SK-N-SH (cell line): ENCODE results near the gene MTG1. TPM values are rescaled to one million over a fixed set of nuclear protein-coding genes. Genes with fewer than 3 reads are reported as not detected.

Experiments
- CTCF ChIA-PET: fragments of 300-600, 350-600 bp; formaldehyde crosslinking; extraction: SDS; loops from one replicate; lab custom pipeline; 2021; lab: Yijun Ruan, JAX
- POLR2A ChIA-PET: fragments of 350-600 bp; sonication (Branson Sonifier 250); formaldehyde crosslinking; extraction: SDS; loops from one replicate; lab custom pipeline; 2020; ENCODE audit warnings: antibody characterized with exemption, inconsistent platforms; lab: Yijun Ruan, JAX
- DNase-seq: peaks from one replicate; pipeline ENCODE4 v3.0.0; 2012
- H2AFZ ChIP-seq: fragments of 200-600 bp; sonication (generic); 2 replicates; pipeline ENCODE4 v1.8.1; 2016; ENCODE audit warnings: antibody characterized with exemption, mild to moderate bottlenecking, low read depth
- H3F3A ChIP-seq: fragments of 200-600 bp; sonication (generic); replicated peaks from 2 replicates; pipeline ENCODE3; 2016; ENCODE audit warnings: antibody characterized with exemption, mild to moderate bottlenecking; ENCODE audit not compliant: insufficient read depth
- H3K27ac ChIP-seq, 2 experiments: fragments of 200-500 bp in 1 of 2; fragments of 200-600 bp in 1 of 2; sonication (Bioruptor generic) in 1 of 2; sonication (generic), shearing (Covaris generic) in 1 of 2; 2 replicates each; pipeline versions ENCODE4 v1.5.1 to v1.6.1; 2014 to 2016; ENCODE audit warnings: low read depth in 2 of 2, inconsistent platforms in 1 of 2, low read length in 1 of 2, mild to moderate bottlenecking in 1 of 2, mixed read lengths in 1 of 2
- H3K27me3 ChIP-seq: fragments of 200-600 bp; sonication (generic), shearing (Covaris generic); 2 replicates; pipeline ENCODE4 v1.6.1; 2016; ENCODE audit warnings: mixed run types; ENCODE audit not compliant: insufficient read depth
- H3K36me3 ChIP-seq, 2 experiments: fragments of 200-500 bp in 1 of 2; fragments of 200-600 bp in 1 of 2; sonication (Bioruptor generic) in 1 of 2; sonication (generic) in 1 of 2; replicated peaks in 1 of 2; 2 replicates each; pipeline versions ENCODE3 to v1.5.1; 2014 to 2016; ENCODE audit warnings: low read length in 1 of 2, mild to moderate bottlenecking in 1 of 2; ENCODE audit not compliant: insufficient read depth in 2 of 2, control insufficient read depth in 1 of 2
- H3K4me1 ChIP-seq, 2 experiments: fragments of 200-500 bp in 1 of 2; fragments of 200-600 bp in 1 of 2; sonication (Bioruptor generic) in 1 of 2; sonication (generic), shearing (Covaris generic) in 1 of 2; 2 replicates each; pipeline versions ENCODE4 v1.5.1 to v1.6.1; 2014 to 2016; ENCODE audit warnings: low read depth in 1 of 2, low read length in 1 of 2, mixed run types in 1 of 2; ENCODE audit not compliant: insufficient read depth in 2 of 2, control insufficient read depth in 1 of 2
- H3K4me2 ChIP-seq: fragments of 200-600 bp; sonication (generic), shearing (Covaris generic); 2 replicates; pipeline ENCODE4 v1.6.1; 2017; ENCODE audit warnings: mixed run types
- H3K4me3 ChIP-seq, 2 experiments: fragments of 200-500 bp in 1 of 2; fragments of 200-600 bp in 1 of 2; sonication (Bioruptor generic) in 1 of 2; sonication (generic), shearing (Covaris generic) in 1 of 2; 2 replicates each; pipeline versions ENCODE4 v1.5.1 to v1.8.1; 2014 to 2016; ENCODE audit warnings: low read depth in 2 of 2, inconsistent platforms in 1 of 2, low read length in 1 of 2, mild to moderate bottlenecking in 1 of 2, mixed read lengths in 1 of 2, moderate library complexity in 1 of 2
- H3K79me2 ChIP-seq: fragments of 200-600 bp; sonication (generic); 2 replicates; pipeline ENCODE4 v1.8.1; 2017; ENCODE audit warnings: mild to moderate bottlenecking; ENCODE audit not compliant: insufficient read depth
- H3K9ac ChIP-seq: fragments of 200-600 bp; sonication (generic); 2 replicates; pipeline ENCODE4 v1.6.1; 2017; ENCODE audit warnings: mixed run types
- H3K9me2 ChIP-seq: fragments of 200-600 bp; sonication (generic); 2 replicates; pipeline ENCODE4 v1.6.1; 2017; ENCODE audit warnings: mixed run types
- H3K9me3 ChIP-seq: fragments of 200-600 bp; sonication (generic); 2 replicates; pipeline ENCODE4 v1.6.1; 2017; ENCODE audit warnings: mixed run types, mild to moderate bottlenecking, moderate library complexity
- H4K20me1 ChIP-seq: fragments of 200-600 bp; sonication (generic); 2 replicates; pipeline ENCODE4 v1.6.1; 2017; ENCODE audit warnings: mild to moderate bottlenecking, mixed run types; ENCODE audit not compliant: insufficient read depth
- CHD2 ChIP-seq: fragments of 150-350 bp; IDR thresholded peaks from 2 replicates; pipeline ENCODE4 v1.6.1; 2018; ENCODE audit warnings: low read length; ENCODE audit not compliant: partially characterized antibody
- ELF1 ChIP-seq: IDR thresholded peaks from 2 replicates; pipeline ENCODE4 v1.4.0; 2012
- FOXM1 ChIP-seq: IDR thresholded peaks from 2 replicates; pipeline ENCODE4 v1.4.0; 2012; ENCODE audit warnings: low read depth, mild to moderate bottlenecking
- GABPA ChIP-seq: IDR thresholded peaks from 2 replicates; pipeline ENCODE4 v1.4.0; 2012; ENCODE audit warnings: low read depth, mild to moderate bottlenecking
- JUND ChIP-seq: IDR thresholded peaks from 2 replicates; pipeline ENCODE4 v1.4.0; 2012
- MEF2A ChIP-seq: IDR thresholded peaks from 2 replicates; pipeline ENCODE4 v1.4.0; 2012; ENCODE audit warnings: low read depth, borderline replicate concordance
- POLR2AphosphoS5 ChIP-seq: IDR thresholded peaks from 2 replicates; pipeline ENCODE4 v1.6.1; 2012; ENCODE audit warnings: low read depth, low read length
- RAD21 ChIP-seq: IDR thresholded peaks from 2 replicates; pipeline ENCODE4 v1.6.1; 2012; ENCODE audit warnings: mild to moderate bottlenecking, low read length
- whole genome bisulfite sequencing: methylation state at CpG from one replicate; pipeline ENCODE4 v1.1.6; 2017; ENCODE audit warnings: low lambda C conversion rate; 5-methylcytosine and 5-hydroxymethylcytosine counted together
- polyA plus RNA-seq, 3 experiments: library from polyadenylated mRNA; depleted of rRNA; stranded (reverse); fragments of >200 nt; gene quantifications; 2 replicates each; pipeline ENCODE4 v1.2.3, GENCODE V29; 2012
- small RNA-seq, 7 experiments: library from RNA; depleted of rRNA; stranded (forward); fragments of <200 nt; gene quantifications; one replicate each; pipeline ENCODE3, GENCODE V24; 2012
- TF ChIP-seq, protein P1 (sequence below): IDR thresholded peaks from 2 replicates; pipeline ENCODE4 v1.4.0; 2012; ENCODE audit warnings: low read depth, borderline replicate concordance
- TF ChIP-seq, protein P2 (sequence below): fragments of 150-350 bp; IDR thresholded peaks from 2 replicates; pipeline ENCODE4 v1.6.1; 2017; ENCODE audit warnings: antibody characterized with exemption, low read length, low read depth, borderline replicate concordance

The MTG1 gene
- polyA plus RNA-seq, 1 of the 3 experiments (the other 2 are of a cell fraction), result 86.4 TPM

DNA sequence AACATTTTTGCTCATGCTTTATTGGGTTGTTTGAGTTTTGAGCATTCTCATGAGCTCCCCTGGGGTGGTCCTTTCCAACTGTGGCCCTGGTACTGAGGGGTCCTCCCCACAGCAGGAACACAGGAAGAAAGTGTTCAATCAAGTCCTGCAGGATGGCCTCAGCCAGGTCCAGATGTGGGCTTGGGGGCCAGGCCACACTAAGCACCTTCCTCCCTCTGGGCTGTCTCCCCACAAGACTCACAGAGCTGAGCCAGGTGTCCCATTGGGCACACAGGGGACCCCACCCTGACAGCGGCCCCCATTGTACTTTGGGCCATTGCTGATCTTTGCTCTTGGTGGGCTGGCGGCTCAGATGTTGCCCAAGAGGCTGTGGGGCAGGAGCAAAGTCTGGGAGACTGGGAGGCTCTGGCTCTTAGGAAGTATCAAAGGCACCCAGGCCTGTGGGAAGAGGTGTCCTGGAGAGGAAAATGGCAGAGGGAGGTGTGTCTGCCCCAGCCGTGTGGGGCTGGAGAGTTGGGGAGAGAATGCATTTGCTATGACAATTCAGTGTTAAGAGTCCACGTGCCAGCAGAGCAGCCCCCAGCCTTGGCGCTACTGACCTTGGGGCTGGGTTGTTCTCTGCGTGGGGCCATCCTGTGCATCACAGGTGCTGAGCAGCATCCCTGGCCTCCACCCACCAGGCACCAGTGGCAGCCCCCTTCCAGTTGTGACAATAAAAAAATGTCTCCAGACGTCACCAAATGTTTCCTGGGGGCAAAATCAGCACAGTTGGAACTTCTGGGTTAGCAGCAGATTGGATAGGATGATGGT lies 77.5 kb downstream of the MTG1 start:
- Histone ChIP-seq H3K9me2 (no peaks in the 10 kb centered on the region), H3K27me3 (peaks cover 6% of the 10 kb centered on the region; the same call in 1 of the 2 replicates), H2AFZ (no peak overlapping the region), H3K79me2 (no peaks in the 10 kb centered on the region), H3K9me3 (no peaks in the 10 kb centered on the region), H3K9ac (no peak overlapping the region), H3K27ac (no peak overlapping the region), H4K20me1 (no peaks in the 10 kb centered on the region), H3K4me1 (no peaks in the 10 kb centered on the region), H3K4me3 (no peak overlapping the region), H3F3A (no peaks in the 10 kb centered on the region), H3K4me2 (no peak overlapping the region), H3K36me3 (no peaks in the 10 kb centered on the region)
- ChIA-PET CTCF (no interaction called here), POLR2A (no interaction called here)
- DNase-seq, result no peak
- WGBS, result 31% methylated on average over 4 of the region's 7 CpGs
- TF ChIP-seq JUND (no peak), RAD21 (no peak), CHD2 (no peak), FOXM1 (no peak), MEF2A (no peak), GABPA (no peak), ELF1 (no peak), POLR2AphosphoS5 (no peak)
- TF ChIP-seq, protein P1, sequence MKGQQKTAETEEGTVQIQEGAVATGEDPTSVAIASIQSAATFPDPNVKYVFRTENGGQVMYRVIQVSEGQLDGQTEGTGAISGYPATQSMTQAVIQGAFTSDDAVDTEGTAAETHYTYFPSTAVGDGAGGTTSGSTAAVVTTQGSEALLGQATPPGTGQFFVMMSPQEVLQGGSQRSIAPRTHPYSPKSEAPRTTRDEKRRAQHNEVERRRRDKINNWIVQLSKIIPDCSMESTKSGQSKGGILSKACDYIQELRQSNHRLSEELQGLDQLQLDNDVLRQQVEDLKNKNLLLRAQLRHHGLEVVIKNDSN, result no peak
- TF ChIP-seq, protein P2, sequence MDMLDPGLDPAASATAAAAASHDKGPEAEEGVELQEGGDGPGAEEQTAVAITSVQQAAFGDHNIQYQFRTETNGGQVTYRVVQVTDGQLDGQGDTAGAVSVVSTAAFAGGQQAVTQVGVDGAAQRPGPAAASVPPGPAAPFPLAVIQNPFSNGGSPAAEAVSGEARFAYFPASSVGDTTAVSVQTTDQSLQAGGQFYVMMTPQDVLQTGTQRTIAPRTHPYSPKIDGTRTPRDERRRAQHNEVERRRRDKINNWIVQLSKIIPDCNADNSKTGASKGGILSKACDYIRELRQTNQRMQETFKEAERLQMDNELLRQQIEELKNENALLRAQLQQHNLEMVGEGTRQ, result no peak

Small RNAs within 50 kb of the gene (small RNA-seq; reads per million reads assigned to genes)
- gene AL360181.4, result 0 reads per million in 7 experiments
- gene BANF1P2, result 0 to 0.39 (median 0) reads per million in 7 experiments
- gene MIR3944, result 0 to 1.1 (median 0) reads per million in 7 experiments

Other genes with a start within 250 kb of the MTG1 start
- 1.4 TPM in 2 replicates for gene KNDC1, start 233.9 kb upstream of the MTG1 start, polyA plus RNA-seq (2012; rRNA removed)
- gene UTF1, start 163.9 kb upstream of the MTG1 start, polyA plus RNA-seq (2012; rRNA removed), result not detected in 2 replicates
- gene VENTX, start 156.3 kb upstream of the MTG1 start, polyA plus RNA-seq (2012; rRNA removed), result not detected in 2 replicates
- 1.6 and 1.7 TPM in 2 replicates for gene ADAM8, start 117.3 kb upstream of the MTG1 start, polyA plus RNA-seq (2012; rRNA removed)
- 47.4 and 49.1 TPM in 2 replicates for gene TUBGCP2, start 85.3 kb upstream of the MTG1 start, polyA plus RNA-seq (2012; rRNA removed)
- gene ZNF511, start 85.2 kb upstream of the MTG1 start, polyA plus RNA-seq (2012; rRNA removed), result 43.5 and 62.3 TPM in 2 replicates
- 3.3 TPM in 2 replicates for gene CALY, start 57.3 kb upstream of the MTG1 start, polyA plus RNA-seq (2012; rRNA removed)
- gene PRAP1, start 46.8 kb upstream of the MTG1 start, polyA plus RNA-seq (2012; rRNA removed), result 1.9 and 2.3 TPM in 2 replicates
- 25.3 and 32.5 TPM in 2 replicates for gene FUOM, start 36.1 kb upstream of the MTG1 start, polyA plus RNA-seq (2012; rRNA removed)
- 72.1 and 97.8 TPM in 2 replicates for gene ECHS1, start 20.8 kb upstream of the MTG1 start, polyA plus RNA-seq (2012; rRNA removed)
- gene PAOX, start 14.9 kb upstream of the MTG1 start, polyA plus RNA-seq (2012; rRNA removed), result 6.2 and 6.6 TPM in 2 replicates
- gene SPRN, start 30.5 kb downstream of the MTG1 start, polyA plus RNA-seq (2012; rRNA removed), result 0.78 and 1.2 TPM in 2 replicates
- 2.1 and 3.4 TPM in 2 replicates for gene SCART1, start 59.8 kb downstream of the MTG1 start, polyA plus RNA-seq (2012; rRNA removed)
- gene CYP2E1, start 133.2 kb downstream of the MTG1 start, polyA plus RNA-seq (2012; rRNA removed), result 0.61 and 1.3 TPM in 2 replicates
- gene SYCE1, start 171.4 kb downstream of the MTG1 start, polyA plus RNA-seq (2012; rRNA removed), result not detected in 2 replicates
- gene FRG2B, start 232.6 kb downstream of the MTG1 start, polyA plus RNA-seq (2012; rRNA removed), result not detected in 2 replicates